GM18526 (cell line): ENCODE measurements around the gene TMEM255B.

Experiments used
- POLR2A ChIP-seq: IDR thresholded peaks from 3 replicates; pipeline ENCODE4 v1.6.1; 2011; ENCODE audit not compliant: insufficient read length; ENCODE audit errors: extremely low read depth

The TMEM255B gene

GRCh38 chr13:113845723-113846635 is 87.0 kb downstream of the TMEM255B start:
- TF ChIP-seq POLR2A = no peak

- no peak for TF ChIP-seq POLR2A
Measured at GRCh38 chr13:113846636-113847318, 87.8 kb downstream of the TMEM255B start.

GRCh38 chr13:113848020-113848419 is 89.0 kb downstream of the TMEM255B start:
- no peak for TF ChIP-seq POLR2A

DNA sequence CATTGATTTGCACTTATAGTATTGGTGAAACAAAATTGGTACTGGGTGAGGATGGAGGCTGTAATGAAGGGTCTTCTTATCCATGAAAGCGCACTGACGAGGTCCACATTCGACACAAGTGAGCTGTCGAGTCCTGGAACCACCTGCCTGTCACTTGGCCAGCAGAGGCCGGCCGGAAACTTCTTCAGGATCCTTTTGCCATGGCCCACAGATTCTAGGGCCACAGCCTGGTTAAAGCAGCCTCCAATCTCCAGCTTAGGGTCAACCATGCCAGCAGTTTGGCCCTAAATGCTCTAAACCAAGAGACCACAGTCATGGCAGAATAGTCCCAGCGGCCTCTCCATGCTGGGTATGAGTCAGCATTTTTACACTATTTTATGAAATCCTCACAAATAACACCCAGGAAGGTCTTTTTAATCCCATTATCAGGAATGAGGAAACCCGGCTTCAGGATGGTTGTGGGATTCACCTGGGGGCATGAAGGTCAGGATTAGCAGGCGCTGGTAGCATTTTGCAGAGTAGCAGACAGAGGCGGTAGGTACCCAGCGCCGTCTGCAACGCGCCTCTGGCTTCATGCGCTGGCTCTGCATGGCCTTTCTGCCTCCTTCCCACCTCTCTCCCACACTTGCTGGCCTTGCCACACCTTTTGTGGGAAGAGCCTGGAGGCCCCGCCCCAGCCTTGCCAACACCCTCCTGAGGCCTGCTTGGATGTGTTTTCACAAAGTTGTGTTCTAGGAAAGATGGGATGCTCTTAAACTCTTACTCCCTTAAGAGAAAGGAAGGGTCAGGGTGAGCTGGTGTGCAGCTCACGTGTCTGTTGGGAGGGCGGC is 89.6 kb downstream of the TMEM255B start:
- no peak for TF ChIP-seq POLR2A

DNA sequence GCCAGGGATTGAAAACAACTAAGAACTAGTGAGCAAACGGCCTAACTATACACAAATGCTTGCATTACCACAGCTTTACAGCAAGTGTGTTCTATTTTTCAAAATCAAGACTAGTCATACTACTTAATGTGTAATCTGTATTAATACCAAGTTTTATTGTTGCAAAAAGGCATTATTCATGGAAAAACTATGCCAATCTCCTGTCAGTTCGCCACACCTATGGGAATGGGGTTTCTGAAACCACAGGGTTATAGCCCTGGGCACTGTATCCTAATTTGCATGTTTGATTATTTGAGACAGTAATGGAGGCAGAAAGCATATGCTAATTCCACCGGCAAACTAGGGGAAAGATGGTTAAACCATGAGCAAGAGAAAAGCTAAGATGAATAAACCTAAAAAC is 90.5 kb downstream of the TMEM255B start:
- TF ChIP-seq POLR2A = no peak

DNA sequence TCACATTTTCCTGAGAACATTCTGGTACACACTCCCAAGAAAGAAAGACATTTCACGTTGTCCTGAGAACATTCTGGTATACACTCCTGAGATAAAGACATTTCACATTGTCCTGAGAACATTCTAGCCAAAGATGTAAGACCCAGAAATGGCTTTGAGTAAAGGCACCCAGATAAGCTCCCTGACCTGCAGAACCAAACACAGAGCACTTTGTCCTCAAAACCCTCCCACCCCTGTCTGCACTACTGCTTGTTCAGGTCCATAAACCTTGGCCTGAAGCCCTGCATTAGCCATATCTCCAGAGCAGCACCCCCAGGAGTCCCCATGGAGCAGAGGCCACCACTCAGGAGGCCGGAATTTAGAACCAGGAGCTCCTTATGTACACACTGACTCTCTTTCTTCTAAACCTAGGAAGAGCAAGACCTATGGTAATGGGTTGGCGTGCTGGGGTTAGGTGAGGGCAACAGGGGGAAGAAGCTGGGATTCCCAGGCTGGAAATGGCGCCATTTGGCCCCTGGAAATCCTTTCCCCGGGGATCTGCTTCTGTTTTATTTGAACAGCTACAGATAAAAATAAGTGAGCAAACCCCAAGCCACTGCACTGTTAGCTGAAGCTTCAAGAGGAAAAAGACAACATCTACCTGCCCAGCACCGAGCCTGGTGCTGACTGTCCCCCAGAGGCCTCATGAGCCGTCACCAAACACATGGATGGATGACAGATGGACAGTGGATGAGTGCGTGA is 91.1 kb downstream of the TMEM255B start:
- TF ChIP-seq POLR2A = no peak

DNA sequence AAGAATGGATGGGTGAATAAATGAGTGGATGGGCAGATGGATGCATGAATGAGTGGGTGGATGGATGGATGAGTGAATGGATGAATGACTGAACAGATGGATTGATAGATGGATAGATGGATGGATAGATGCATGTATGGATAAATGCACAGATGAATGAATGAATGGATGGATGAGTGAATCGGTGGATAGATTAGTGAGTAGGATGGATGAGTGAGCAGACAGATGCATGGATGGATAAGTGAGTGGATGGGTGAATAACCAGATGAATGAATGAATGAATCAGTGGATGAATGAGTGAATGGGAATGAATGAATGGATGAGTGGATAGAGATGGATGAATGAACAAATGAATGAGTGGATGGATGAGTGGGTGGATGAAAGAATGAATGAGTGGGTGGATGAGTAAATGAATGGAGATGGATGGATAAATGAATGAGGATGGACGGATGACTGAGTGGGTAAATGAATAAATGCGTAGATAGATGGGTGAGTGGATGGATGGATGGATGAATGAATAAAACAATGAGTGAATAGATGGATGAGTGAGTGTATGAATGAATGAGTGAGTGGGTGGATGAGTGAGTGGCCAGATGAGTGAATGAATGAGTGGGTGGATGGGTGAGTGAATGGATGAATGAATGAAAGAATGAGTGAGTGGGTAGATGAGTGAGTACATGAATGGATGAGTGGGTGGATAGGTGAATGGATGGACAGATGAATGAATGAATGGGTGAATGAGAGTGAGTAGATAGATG is 91.9 kb downstream of the TMEM255B start:
- no peak for TF ChIP-seq POLR2A

- TF ChIP-seq POLR2A = no peak
Measured at GRCh38 chr13:113851480-113851803, 92.4 kb downstream of the TMEM255B start.

- TF ChIP-seq POLR2A = no peak
Measured at GRCh38 chr13:113851826-113852535, 93.0 kb downstream of the TMEM255B start.

DNA sequence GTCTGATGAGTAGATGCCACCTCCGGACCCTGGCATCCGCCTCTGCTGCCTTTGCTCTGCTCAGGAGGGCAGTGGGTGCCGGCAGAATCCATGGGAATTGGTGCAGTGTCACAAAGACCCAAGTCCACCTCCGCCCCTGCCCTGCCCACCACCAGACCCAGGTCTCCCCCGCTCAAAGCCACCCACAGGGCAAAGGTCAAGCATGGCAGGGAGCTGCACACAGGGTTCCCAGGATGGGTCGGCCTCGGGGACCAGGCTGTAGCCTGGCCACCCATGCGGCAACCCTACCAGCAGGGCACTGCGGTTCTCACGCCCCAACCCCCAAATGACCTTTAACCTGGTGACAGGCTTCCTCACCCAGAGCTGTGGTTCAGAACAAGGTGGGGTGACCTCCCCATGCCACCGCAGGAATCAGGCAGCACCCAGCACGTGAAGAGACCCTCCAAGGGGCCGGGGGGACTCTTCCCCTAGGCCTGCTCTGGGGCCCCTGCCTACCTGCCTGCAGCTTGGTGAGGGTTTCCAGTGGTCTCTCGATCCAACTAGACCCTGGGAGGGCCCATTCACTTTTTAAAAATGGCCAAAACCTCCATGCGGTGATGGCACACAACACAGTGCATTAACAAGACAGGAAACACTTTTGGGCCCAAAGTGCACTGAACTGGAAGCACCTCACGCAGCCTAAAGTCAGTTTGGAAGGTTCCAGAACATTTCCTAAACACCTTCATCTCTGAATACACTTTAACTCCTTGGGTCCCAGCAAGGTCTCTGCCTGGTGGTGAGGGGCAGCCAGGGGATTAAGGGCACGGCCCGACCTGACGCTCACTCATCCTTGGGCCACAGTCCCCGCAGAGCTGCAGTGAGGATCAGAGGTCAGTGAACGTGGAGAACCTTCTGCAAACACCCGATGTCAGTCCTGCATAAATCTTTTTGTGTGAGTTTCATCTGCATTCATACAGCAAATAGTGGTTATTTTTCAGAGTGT is 93.8 kb downstream of the TMEM255B start:
- TF ChIP-seq POLR2A = no peak

DNA sequence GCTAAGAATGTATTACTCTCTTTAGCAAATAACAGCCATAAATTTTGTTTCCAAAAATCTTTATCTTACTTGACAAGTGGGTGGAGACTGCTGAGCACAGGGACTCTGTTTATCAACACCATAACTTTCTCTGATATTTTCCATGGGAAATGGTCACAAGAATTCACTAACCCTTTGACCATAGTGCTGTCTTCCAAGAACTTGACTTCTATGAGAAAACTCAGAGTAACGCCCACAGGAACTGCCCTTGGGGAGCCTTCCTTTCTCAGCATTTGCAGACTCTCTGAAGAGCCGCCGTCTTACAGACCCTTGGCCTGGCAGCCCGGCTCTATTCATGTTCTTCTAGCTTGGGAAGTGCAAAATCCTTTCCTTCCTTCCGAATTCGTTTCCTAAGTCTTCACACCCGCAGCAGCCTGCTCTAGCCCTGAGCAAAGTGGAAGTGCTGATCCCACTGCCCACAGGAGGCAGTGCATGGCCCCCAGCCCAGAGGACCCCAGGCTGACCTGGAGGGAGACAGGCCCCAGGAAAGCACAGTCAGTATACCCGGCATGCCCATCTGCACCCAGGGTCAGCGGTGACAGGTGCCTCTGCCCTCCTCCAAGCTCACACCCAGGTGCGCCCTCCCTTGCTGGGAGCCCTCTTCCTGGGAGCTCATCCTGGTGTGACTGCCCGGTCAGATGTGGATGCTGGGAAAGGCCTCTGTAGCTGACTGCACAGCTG is 94.7 kb downstream of the TMEM255B start:
- no peak for TF ChIP-seq POLR2A
